ENCODE results near the gene MYO1F. TPM values are rescaled to one million over a fixed set of nuclear protein-coding genes. Genes with fewer than 3 reads are reported as not detected.
"Not testable (repeated sequence)": the region's sequence is repeated elsewhere in the genome, so short reads cannot be mapped to it uniquely, and the experiment has no call there.

MYO1F gene
- total RNA-seq, 1 donor: 1.3 TPM

DNA sequence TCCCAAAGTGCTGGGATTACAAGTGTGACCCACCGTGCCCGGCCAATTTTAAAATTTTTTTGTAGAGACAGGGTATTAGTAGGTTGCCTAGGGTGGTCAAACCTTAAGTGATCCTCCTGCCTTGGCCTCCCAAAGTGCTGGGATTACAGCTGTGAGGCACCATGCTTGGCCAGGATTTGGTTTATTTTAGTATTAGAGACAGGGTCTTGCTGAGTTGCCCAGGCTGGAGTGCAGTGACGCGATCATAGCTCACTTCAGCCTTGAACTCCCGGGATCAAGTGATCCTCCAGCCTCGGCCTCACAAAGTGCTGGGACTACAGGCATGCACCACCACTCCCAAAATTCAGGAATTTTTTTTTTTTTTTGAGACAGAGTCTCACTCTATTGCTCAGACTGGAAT is 57.9 kb downstream of the MYO1F start:
- TF ChIP-seq, protein P1, sequence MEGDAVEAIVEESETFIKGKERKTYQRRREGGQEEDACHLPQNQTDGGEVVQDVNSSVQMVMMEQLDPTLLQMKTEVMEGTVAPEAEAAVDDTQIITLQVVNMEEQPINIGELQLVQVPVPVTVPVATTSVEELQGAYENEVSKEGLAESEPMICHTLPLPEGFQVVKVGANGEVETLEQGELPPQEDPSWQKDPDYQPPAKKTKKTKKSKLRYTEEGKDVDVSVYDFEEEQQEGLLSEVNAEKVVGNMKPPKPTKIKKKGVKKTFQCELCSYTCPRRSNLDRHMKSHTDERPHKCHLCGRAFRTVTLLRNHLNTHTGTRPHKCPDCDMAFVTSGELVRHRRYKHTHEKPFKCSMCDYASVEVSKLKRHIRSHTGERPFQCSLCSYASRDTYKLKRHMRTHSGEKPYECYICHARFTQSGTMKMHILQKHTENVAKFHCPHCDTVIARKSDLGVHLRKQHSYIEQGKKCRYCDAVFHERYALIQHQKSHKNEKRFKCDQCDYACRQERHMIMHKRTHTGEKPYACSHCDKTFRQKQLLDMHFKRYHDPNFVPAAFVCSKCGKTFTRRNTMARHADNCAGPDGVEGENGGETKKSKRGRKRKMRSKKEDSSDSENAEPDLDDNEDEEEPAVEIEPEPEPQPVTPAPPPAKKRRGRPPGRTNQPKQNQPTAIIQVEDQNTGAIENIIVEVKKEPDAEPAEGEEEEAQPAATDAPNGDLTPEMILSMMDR (IDR thresholded peaks at IDR 0.05; ENCODE audit: insufficient read depth, low read depth, low read length): no peak
- DNase-seq (ENCODE audit: low read depth): no peak
- no peak overlapping the region for H3K4me3 ChIP-seq (ENCODE audit: low read depth, low read length)

GRCh38 chr19:8518536-8518935 is 58.7 kb downstream of the MYO1F start:
- no peak overlapping the region for H3K4me3 ChIP-seq (ENCODE audit: low read depth, low read length)
- DNase-seq (ENCODE audit: low read depth): no peak
- TF ChIP-seq, protein P1 (IDR thresholded peaks at IDR 0.05; ENCODE audit: insufficient read depth, low read depth, low read length): no peak

GRCh38 chr19:8517551-8518442 is 59.4 kb downstream of the MYO1F start:
- no peak overlapping the region for H3K4me3 ChIP-seq (ENCODE audit: low read depth, low read length)
- TF ChIP-seq, protein P1 (IDR thresholded peaks at IDR 0.05; ENCODE audit: insufficient read depth, low read depth, low read length): no peak
- DNase-seq (ENCODE audit: low read depth): peak; percentile 83

GRCh38 chr19:8515317-8515716 is 61.9 kb downstream of the MYO1F start:
- DNase-seq (ENCODE audit: low read depth): peak; percentile 36
- TF ChIP-seq, protein P1 (IDR thresholded peaks at IDR 0.05; ENCODE audit: insufficient read depth, low read depth, low read length): no peak
- no peak overlapping the region for H3K4me3 ChIP-seq (ENCODE audit: low read depth, low read length)

- not testable (repeated sequence) for DNase-seq (ENCODE audit: low read depth)
- peak overlapping the region; percentile 74 for H3K4me3 ChIP-seq (ENCODE audit: low read depth, low read length)
Observed at GRCh38 chr19:8514505-8515009, 62.7 kb downstream of the MYO1F start.

DNA sequence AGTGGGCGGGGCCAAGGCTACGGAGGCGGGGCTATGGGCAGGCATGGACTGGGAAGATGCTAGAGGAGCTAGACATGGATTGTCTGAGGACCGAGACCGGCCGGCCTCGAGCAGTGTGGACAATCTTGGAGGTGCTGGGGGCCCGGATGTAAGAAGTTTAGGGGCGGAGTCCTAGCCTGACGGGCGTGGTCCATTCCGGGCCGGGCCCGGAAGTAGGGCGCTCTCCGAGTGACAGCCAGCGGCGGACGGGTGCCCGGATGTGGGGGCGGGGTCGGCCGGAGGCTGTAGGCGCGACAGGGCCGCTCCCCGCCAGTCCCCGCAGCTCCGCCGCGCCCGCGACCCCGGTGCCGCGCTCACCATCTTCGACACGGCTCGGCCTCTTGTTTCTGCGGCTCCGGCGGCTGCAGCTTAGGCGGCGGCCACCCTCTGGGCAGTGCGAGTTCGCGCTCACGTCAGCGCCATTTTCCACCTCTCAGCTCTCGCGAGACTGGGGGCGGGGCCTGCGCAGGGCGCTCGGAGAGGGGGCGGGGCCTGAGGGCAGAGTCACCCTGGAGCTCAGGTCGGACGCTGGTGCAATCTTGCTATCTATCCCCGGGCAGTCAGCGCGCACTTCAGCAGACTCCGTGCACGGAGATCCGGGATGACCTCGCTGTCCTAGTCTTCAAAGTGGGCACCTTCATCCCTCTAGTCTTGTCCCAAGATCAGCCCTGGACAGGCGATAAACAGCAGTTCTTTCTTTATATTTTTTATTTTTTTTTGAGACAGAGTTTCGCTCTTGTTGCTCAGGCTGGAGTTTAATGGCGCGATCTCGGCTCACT is 63.3 kb downstream of the MYO1F start, which contains the start of gene ZNF414:
Gene ZNF414, minus strand, starts transcription at position 481 of the 818 bp plus-strand sequence. Its CDS starts 121 bp downstream, at position 360.
- DNase-seq (ENCODE audit: low read depth): peak; percentile 97
- TF ChIP-seq, protein P1 (IDR thresholded peaks at IDR 0.05; ENCODE audit: insufficient read depth, low read depth, low read length): no peak
- H3K4me3 ChIP-seq (ENCODE audit: low read depth, low read length): peak within 1 kb of the TSS; percentile 74

Measured in fibroblast of villous mesenchyme (primary cell).